ENCODE data around the gene SOX18. TPM values are rescaled to one million over a fixed set of nuclear protein-coding genes. Genes with fewer than 3 reads are reported as not detected.

SOX18 gene
- total RNA-seq, 2 donors from 2014 or later, result 2.3 to 2.8 TPM

GRCh38 chr20:64092258-64093012 is 43.0 kb upstream of the SOX18 start:
- Histone ChIP-seq H3K27me3 (ENCODE audit: control insufficient read depth, insufficient read depth, low read length, poor library complexity, severe bottlenecking) (peaks cover 11% of the 10 kb centered on the region), H3K36me3 (ENCODE audit: control insufficient read depth, insufficient read depth, low read length) (no peaks in the 10 kb centered on the region), H3K4me1 (ENCODE audit: control insufficient read depth, insufficient read depth, low read length) (no peaks in the 10 kb centered on the region), H3K9ac (ENCODE audit: extremely low read depth, low read length, poor library complexity, severe bottlenecking) (no peak overlapping the region), H3K9me3 (ENCODE audit: control insufficient read depth, low read length) (no peaks in the 10 kb centered on the region), H3K27ac (ENCODE audit: low read depth, low read length) (no peak overlapping the region), H3K4me3 (ENCODE audit: low read length) (no peak overlapping the region)
- no peak for DNase-seq
- no peaks in the 10 kb centered on the region for H3K4me1 Mint-ChIP-seq
- no peak for TF ChIP-seq CTCF (conservative IDR thresholded peaks at IDR 0.05)
- WGBS, 2 experiments (ENCODE audit: insufficient coverage in 1 of 2, insufficient read length in 1 of 2), result 86 to 91% methylated on average over 16 to 27 of the region's 27 CpGs
- no peak overlapping the region for H3K4me3 Mint-ChIP-seq
- peaks cover 13% of the 10 kb centered on the region for H3K27me3 Mint-ChIP-seq (ENCODE audit: insufficient read depth)
- no peak overlapping the region for H3K27ac Mint-ChIP-seq
- peaks cover 7% of the 10 kb centered on the region for H3K36me3 Mint-ChIP-seq (ENCODE audit: low read depth)
- H3K9me3 Mint-ChIP-seq, result peaks cover 2% of the 10 kb centered on the region

- no peaks in the 10 kb centered on the region for H3K9me3 ChIP-seq (ENCODE audit: control insufficient read depth, low read length)
- peaks cover 11% of the 10 kb centered on the region for H3K27me3 ChIP-seq (ENCODE audit: control insufficient read depth, insufficient read depth, low read length, poor library complexity, severe bottlenecking)
- no peak overlapping the region for H3K4me3 Mint-ChIP-seq
- peaks cover 14% of the 10 kb centered on the region for H3K27me3 Mint-ChIP-seq (ENCODE audit: insufficient read depth)
- peak; percentile 68 for DNase-seq
- H3K36me3 Mint-ChIP-seq (ENCODE audit: low read depth), result peaks cover 5% of the 10 kb centered on the region
- no peak overlapping the region for H3K27ac ChIP-seq (ENCODE audit: low read depth, low read length)
- no peak overlapping the region for H3K27ac Mint-ChIP-seq
- H3K4me1 ChIP-seq (ENCODE audit: control insufficient read depth, insufficient read depth, low read length), result no peaks in the 10 kb centered on the region
- H3K36me3 ChIP-seq (ENCODE audit: control insufficient read depth, insufficient read depth, low read length), result no peaks in the 10 kb centered on the region
- no peaks in the 10 kb centered on the region for H3K4me1 Mint-ChIP-seq
- no peak overlapping the region for H3K4me3 ChIP-seq (ENCODE audit: low read length)
- 0 to 45% methylated on average over 1 to 16 of the region's 16 CpGs for WGBS, 2 experiments (ENCODE audit: insufficient coverage in 1 of 2, insufficient read length in 1 of 2)
- TF ChIP-seq CTCF (conservative IDR thresholded peaks at IDR 0.05), result no peak
- no peak overlapping the region for H3K9ac ChIP-seq (ENCODE audit: extremely low read depth, low read length, poor library complexity, severe bottlenecking)
- H3K9me3 Mint-ChIP-seq, result peaks cover under 1% of the 10 kb centered on the region
Observed at GRCh38 chr20:64091770-64092169, 42.3 kb upstream of the SOX18 start.

- H3K4me1 Mint-ChIP-seq, result no peaks in the 10 kb centered on the region
- no peaks in the 10 kb centered on the region for H3K9me3 Mint-ChIP-seq
- no peaks in the 10 kb centered on the region for H3K9me3 ChIP-seq (ENCODE audit: control insufficient read depth, low read length)
- H3K4me1 ChIP-seq (ENCODE audit: control insufficient read depth, insufficient read depth, low read length), result no peaks in the 10 kb centered on the region
- no peak overlapping the region for H3K27ac Mint-ChIP-seq
- H3K4me3 ChIP-seq (ENCODE audit: low read length), result no peak overlapping the region
- no peak for DNase-seq
- 89 to 90% methylated on average over 18 to 19 of the region's 19 CpGs for WGBS, 2 experiments (ENCODE audit: insufficient coverage in 1 of 2, insufficient read length in 1 of 2)
- H3K27me3 Mint-ChIP-seq (ENCODE audit: insufficient read depth), result peaks cover 18% of the 10 kb centered on the region
- H3K27me3 ChIP-seq (ENCODE audit: control insufficient read depth, insufficient read depth, low read length, poor library complexity, severe bottlenecking), result peaks cover 15% of the 10 kb centered on the region
- no peak overlapping the region for H3K27ac ChIP-seq (ENCODE audit: low read depth, low read length)
- no peak overlapping the region for H3K4me3 Mint-ChIP-seq
- H3K36me3 ChIP-seq (ENCODE audit: control insufficient read depth, insufficient read depth, low read length), result no peaks in the 10 kb centered on the region
- peaks cover under 1% of the 10 kb centered on the region for H3K36me3 Mint-ChIP-seq (ENCODE audit: low read depth)
- H3K9ac ChIP-seq (ENCODE audit: extremely low read depth, low read length, poor library complexity, severe bottlenecking), result no peak overlapping the region
- no peak for TF ChIP-seq CTCF (conservative IDR thresholded peaks at IDR 0.05)
Observed at GRCh38 chr20:64091340-64091739, 41.9 kb upstream of the SOX18 start.
